GM12878 (cell line): ENCODE measurements around the gene DAPK2. TPM values are rescaled to one million over a fixed set of nuclear protein-coding genes. Genes with fewer than 3 reads are reported as not detected.
A peak's percentile ranks its signal among the peaks of the same experiment; 100 is the strongest.

Experiments used
- ATAC-seq: fragments of 200-7000 bp; cut with Tn5 transposase; 3 replicates; pipeline ENCODE4 v1.9.1; 2020; ENCODE audit warnings: mild to moderate bottlenecking, moderate library complexity
- BruUV-seq: library from RNA; stranded (reverse); fragments of 400-500 nt; replicated peaks from 2 replicates; lab custom pipeline; 2021; lab: Mats Ljungman, UMichigan
- CTCF ChIA-PET: fragments of 300-600 bp; sonication (Branson Sonifier 250); formaldehyde crosslinking; extraction: SDS; loops from one replicate; lab custom pipeline; 2021; ENCODE audit warnings: inconsistent platforms; lab: Yijun Ruan, JAX
- POLR2A ChIA-PET: fragments of 350-600 bp; formaldehyde crosslinking; extraction: SDS; loops from one replicate; lab custom pipeline; 2021; ENCODE audit warnings: inconsistent platforms; lab: Charles Lee
- RAD21 ChIA-PET: fragments of 300-600 bp; sonication (Branson Sonifier 250); formaldehyde crosslinking; loops from one replicate; lab custom pipeline; 2023; ENCODE audit warnings: antibody characterized with exemption; ENCODE audit not compliant: unreplicated experiment; lab: Charles Lee
- SMC1A ChIA-PET: fragments of 300-600 bp; sonication (Branson Sonifier 250); formaldehyde crosslinking; loops from one replicate; lab custom pipeline; 2023; ENCODE audit not compliant: unreplicated experiment, uncharacterized antibody; lab: Charles Lee
- DNase-seq: peaks from one replicate; pipeline ENCODE4 v3.0.0-alpha.2; 2011; ENCODE audit warnings: low read depth, low spot score
- FAIRE-seq: peaks from 3 replicates; lab custom pipeline; 2011; peaks lifted over from hg19 to GRCh38; lab: Jason Lieb, UNC
- H2AFZ ChIP-seq: 2 replicates; pipeline ENCODE4 v1.6.0; 2011; ENCODE audit warnings: low read depth, low read length, control low read depth; ENCODE audit not compliant: control insufficient read depth
- H3K27ac ChIP-seq: 2 replicates; pipeline ENCODE4 v1.5.1; 2011; ENCODE audit warnings: control low read depth; ENCODE audit not compliant: control insufficient read depth, insufficient read depth
- H3K27me3 ChIP-seq, 2 experiments: replicated peaks in 1 of 2; 2 replicates each; pipeline versions ENCODE4 v1.6.0 to v1.6.1; 2011; ENCODE audit warnings: low read length in 1 of 2; ENCODE audit not compliant: control insufficient read depth in 2 of 2, insufficient read depth in 2 of 2
- H3K36me3 ChIP-seq, 2 experiments: 2 replicates each; pipeline ENCODE4 v1.5.1; 2011; ENCODE audit warnings: low read length in 1 of 2; ENCODE audit not compliant: control insufficient read depth in 2 of 2, insufficient read depth in 2 of 2
- H3K4me1 ChIP-seq: 2 replicates; pipeline ENCODE4 v1.6.1; 2011; ENCODE audit warnings: mild to moderate bottlenecking, low read length, moderate library complexity, mixed read lengths; ENCODE audit not compliant: control insufficient read depth, insufficient read depth
- H3K4me2 ChIP-seq: 2 replicates; pipeline ENCODE4 v1.6.0; 2011; ENCODE audit warnings: control low read depth; ENCODE audit not compliant: control insufficient read depth, insufficient read depth
- H3K4me3 ChIP-seq: fragments of 200-600 bp; sonication (generic); 2 replicates; pipeline ENCODE4 v1.5.1; 2016
- H3K79me2 ChIP-seq: 2 replicates; pipeline ENCODE4 v1.6.0; 2011; ENCODE audit warnings: low read length; ENCODE audit not compliant: control insufficient read depth, insufficient read depth
- H3K9ac ChIP-seq: 2 replicates; pipeline ENCODE4 v1.8.0; 2011; ENCODE audit warnings: low read length, control low read depth, mixed read lengths; ENCODE audit not compliant: control insufficient read depth, insufficient read depth
- H3K9me3 ChIP-seq: replicated peaks from 3 replicates; pipeline ENCODE4 v1.5.1; 2011; ENCODE audit warnings: mild to moderate bottlenecking, low read length; ENCODE audit not compliant: control insufficient read depth, insufficient read depth
- H4K20me1 ChIP-seq: 2 replicates; pipeline ENCODE4 v1.6.0; 2011; ENCODE audit not compliant: control insufficient read depth, insufficient read depth
- ATF7 ChIP-seq: fragments of 450-650 bp; IDR thresholded peaks from 2 replicates; pipeline ENCODE4 v1.6.1; 2016; ENCODE audit warnings: low read depth, mild to moderate bottlenecking
- CBFB ChIP-seq: IDR thresholded peaks from 2 replicates; pipeline ENCODE4 v1.6.1; 2016; ENCODE audit warnings: antibody characterized with exemption, low read depth
- CHD4 ChIP-seq: fragments of 200-600 bp; sonication (generic); IDR thresholded peaks from 2 replicates; pipeline ENCODE4 v1.6.1; 2016; ENCODE audit warnings: mild to moderate bottlenecking
- CREB1 ChIP-seq: IDR thresholded peaks from 2 replicates; pipeline ENCODE4 v1.6.1; 2012; ENCODE audit warnings: low read depth, mild to moderate bottlenecking, inconsistent platforms
- EED ChIP-seq: sonication (generic); IDR thresholded peaks from 2 replicates; pipeline ENCODE4 v1.6.1; 2016; ENCODE audit warnings: antibody characterized with exemption, low read depth
- EP300 ChIP-seq, 2 experiments: fragments of 150-350 bp in 1 of 2; IDR thresholded peaks; 2 replicates each; pipeline ENCODE4 v1.6.1; 2011 to 2012; ENCODE audit warnings: low read depth in 2 of 2, low read length in 2 of 2, borderline replicate concordance in 1 of 2, improper control_type of control experiment in 1 of 2, inconsistent platforms in 1 of 2; ENCODE audit not compliant: control insufficient read depth in 1 of 2
- ETV6 ChIP-seq, 2 experiments: fragments of 450-650 bp in 1 of 2; IDR thresholded peaks in 1 of 2; conservative IDR thresholded peaks in 1 of 2; 2 replicates each; pipeline ENCODE4 v1.6.1; 2014; ENCODE audit warnings: antibody characterized with exemption in 1 of 2, borderline replicate concordance in 1 of 2, low read depth in 1 of 2, mild to moderate bottlenecking in 1 of 2, moderate library complexity in 1 of 2
- KAT2A ChIP-seq: conservative IDR thresholded peaks from 2 replicates; pipeline ENCODE4 v1.6.1; 2011; ENCODE audit warnings: low read depth, low read length; ENCODE audit not compliant: control insufficient read depth
- MXI1 ChIP-seq: fragments of 150-350 bp; IDR thresholded peaks from 2 replicates; pipeline ENCODE4 v1.6.1; 2011; ENCODE audit warnings: low read depth, mild to moderate bottlenecking, inconsistent platforms, low read length, improper control_type of control experiment
- NFIC ChIP-seq: IDR thresholded peaks from 2 replicates; pipeline ENCODE4 v1.6.1; 2012; ENCODE audit warnings: low read depth, mild to moderate bottlenecking, inconsistent platforms, low read length, moderate library complexity
- PML ChIP-seq: IDR thresholded peaks from 2 replicates; pipeline ENCODE4 v1.6.1; 2012; ENCODE audit warnings: low read length, inconsistent platforms
- POLR2AphosphoS2 ChIP-seq: IDR thresholded peaks from 2 replicates; pipeline ENCODE4 v1.6.1; 2011; ENCODE audit warnings: low read depth, mild to moderate bottlenecking, low read length, improper control_type of control experiment, moderate library complexity
- RELB ChIP-seq: fragments of 450-650 bp; IDR thresholded peaks from 2 replicates; pipeline ENCODE4 v1.6.1; 2017; ENCODE audit warnings: low read depth, mild to moderate bottlenecking, moderate library complexity
- SP1 ChIP-seq: IDR thresholded peaks from one replicate; pipeline ENCODE4 v1.6.1; 2011; ENCODE audit warnings: low read depth, low read length
- SPI1 ChIP-seq: IDR thresholded peaks from 2 replicates; pipeline ENCODE4 v1.6.1; 2011; ENCODE audit warnings: low read depth, mild to moderate bottlenecking, low read length, moderate library complexity, borderline replicate concordance; ENCODE audit not compliant: insufficient read depth
- SREBF2 ChIP-seq: IDR thresholded peaks from 2 replicates; pipeline ENCODE4 v1.6.1; 2012; ENCODE audit warnings: mild to moderate bottlenecking, low read length
- TCF12 ChIP-seq: IDR thresholded peaks from 2 replicates; pipeline ENCODE4 v1.6.1; 2011; ENCODE audit warnings: low read depth, mild to moderate bottlenecking, low read length
- TCF3 ChIP-seq: IDR thresholded peaks from 2 replicates; pipeline ENCODE4 v1.6.1; 2012; ENCODE audit warnings: low read depth, mild to moderate bottlenecking, low read length, borderline replicate concordance; ENCODE audit not compliant: insufficient read depth
- ZNF207 ChIP-seq: fragments of 450-650 bp; IDR thresholded peaks from 2 replicates; pipeline ENCODE4 v1.6.1; 2014; ENCODE audit warnings: antibody characterized with exemption, mild to moderate bottlenecking, borderline replicate concordance
- ZNF622 ChIP-seq: fragments of 450-650 bp; IDR thresholded peaks from 2 replicates; pipeline ENCODE4 v1.6.1; 2017; ENCODE audit warnings: mild to moderate bottlenecking, inconsistent platforms
- WGBS: methylation state at CpG from one replicate; pipeline ENCODE4 v1.1.6; 2016; ENCODE audit warnings: low lambda C conversion rate; ENCODE audit not compliant: insufficient replicate concordance, insufficient coverage; ENCODE audit errors: missing lambda C conversion rate; 5-methylcytosine and 5-hydroxymethylcytosine counted together
- in situ Hi-C: fragments of 300-500 bp; cut with MboI; formaldehyde crosslinking; loops from 9 replicates; pipeline ENCODE4 v1.14.3; 2018; ENCODE audit warnings: mixed read lengths
- intact Hi-C: fragments of 100-400 bp; cut with micrococcal nuclease; formaldehyde crosslinking; loops from one replicate; pipeline ENCODE4 v1.14.2; 2022; ENCODE audit not compliant: unreplicated experiment
- polyA plus RNA-seq, 11 experiments: library from polyadenylated mRNA; depleted of rRNA in 4 of 11; unstranded in 6 of 11; stranded (reverse) in 5 of 11; fragments of >200 nt; fragmentation: Nextera tagmentation in 4 of 11; fragmentation: Illumina TruSeq in 1 of 11; extraction: Ambion mirVana in 4 of 11; extraction: Trizol in 1 of 11; gene quantifications; 1 replicate in 1 of 11; 2 replicates in 10 of 11; pipeline versions ENCODE4 v1.2.1 to v1.2.3, GENCODE V29; 2011 to 2016; ENCODE audit warnings: inconsistent platforms in 2 of 11, missing spikeins in 2 of 11, low read depth in 1 of 11
- total RNA-seq, 4 experiments: library from RNA; depleted of rRNA in 3 of 4; stranded (reverse); fragments of >200 nt in 3 of 4; fragmentation: Illumina TruSeq in 1 of 4; extraction: Trizol in 1 of 4; gene quantifications; 2 replicates each; pipeline versions ENCODE4 v1.2.1 to v1.2.3, GENCODE V29; 2013 to 2021

Gene DAPK2
- total and polyA plus RNA-seq, 10 of the 15 experiments (the other 5 are each of a cell fraction or from before 2014, with no cell fraction given) = 0.69 to 8.4 (median 4.1) TPM

- TF ChIP-seq ETV6 (conservative IDR thresholded peaks at IDR 0.05 in 1 of 2, IDR thresholded peaks at IDR 0.05 in 1 of 2; ENCODE audit: borderline replicate concordance in 1 of 2, low read depth in 1 of 2) (no peak), PML (no peak), CHD4 (no peak), ZNF207 (no peak), SP1 (no peak), ZNF622 (no peak), NFIC (no peak), MXI1 (no peak)
Measured at GRCh38 chr15:63894662-63894949, 151.7 kb downstream of the DAPK2 start (continued).

- Histone ChIP-seq H3K79me2 (no peaks in the 10 kb centered on the region), H3K4me3 (no peak overlapping the region), H3K36me3 (no peaks in the 10 kb centered on the region), H3K4me1 (peaks cover 63% of the 10 kb centered on the region), H3K9me3 (no peaks in the 10 kb centered on the region; the same call in 2 of the 3 replicates), H3K27ac (peak overlapping the region; percentile 79), H3K27me3 (no peaks in the 10 kb centered on the region), H2AFZ (no peak overlapping the region), H3K9ac (peak overlapping the region; percentile 45; the same call in 1 of the 2 replicates), H3K4me2 (peak overlapping the region; percentile 67; the same call in 1 of the 2 replicates), H4K20me1 (no peaks in the 10 kb centered on the region)
- DNase-seq = no peak
- BruUV-seq = no TSS peak
- ChIA-PET RAD21 (interaction anchor here (0.6 to 9.0 kb wide), 18 partner anchors 11 to 173 kb away, joined by 3 to 77 read pairs (median 12); no protein-coding TSS in a partner anchor), POLR2A (interaction anchor here (0.8 to 2.8 kb wide), 9 partner anchors 10 to 176 kb away, joined by 3 to 15 read pairs (median 3); no protein-coding TSS in a partner anchor), CTCF (interaction anchor here (0.9 to 8.7 kb wide), 16 partner anchors 10 to 284 kb away, joined by 3 to 147 read pairs (median 4); partner anchors contain the start of gene DAPK2), SMC1A (interaction anchor here (0.9 to 9.9 kb wide), 21 partner anchors 8 to 284 kb away, joined by 3 to 143 read pairs (median 14); partner anchors contain the start of genes DAPK2 and HERC1)
- intact Hi-C loops (loop anchor here (2.0 to 10.0 kb wide), 3 partner anchors 93 to 389 kb away; partner anchors contain the start of gene USP3), in situ Hi-C loops (loop anchor here (5.0 kb wide), 1 partner anchor 142 kb away; no protein-coding TSS in a partner anchor)
- 97% methylated on average over 12 of the region's 12 CpGs for WGBS
- no peak for FAIRE-seq
- ATAC-seq = no peak
- TF ChIP-seq SPI1 (peak; percentile 28; the same call in 1 of the 2 replicates), SREBF2 (no peak), CBFB (no peak), ATF7 (no peak), TCF12 (0 out of 2 replicates have a peak, but pooled peaks have one; percentile 11), CREB1 (no peak), EP300 (IDR thresholded peaks at IDR 0.05; ENCODE audit: borderline replicate concordance in 1 of 2, control insufficient read depth in 1 of 2, low read depth in 2 of 2, low read length in 2 of 2) (no peak), KAT2A (no peak), EED (peak; percentile 9; the same call in 1 of the 2 replicates), POLR2AphosphoS2 (no peak), RELB (no peak), TCF3 (no peak)
Measured at GRCh38 chr15:63893866-63894661, 152.2 kb downstream of the DAPK2 start.
